GM12878 (cell line): ENCODE measurements around the gene ORAI3. TPM values are rescaled to one million over a fixed set of nuclear protein-coding genes. Genes with fewer than 3 reads are reported as not detected.
A peak's percentile ranks its signal among the peaks of the same experiment; 100 is the strongest.

Source experiments
- ATAC-seq: fragments of 200-7000 bp; cut with Tn5 transposase; 3 replicates; pipeline ENCODE4 v1.9.1; 2020; ENCODE audit warnings: mild to moderate bottlenecking, moderate library complexity
- BruUV-seq: library from RNA; stranded (reverse); fragments of 400-500 nt; replicated peaks from 2 replicates; lab custom pipeline; 2021; lab: Mats Ljungman, UMichigan
- CTCF ChIA-PET: fragments of 300-600 bp; sonication (Branson Sonifier 250); formaldehyde crosslinking; extraction: SDS; loops from one replicate; lab custom pipeline; 2021; ENCODE audit warnings: inconsistent platforms; lab: Yijun Ruan, JAX
- POLR2A ChIA-PET: fragments of 350-600 bp; formaldehyde crosslinking; extraction: SDS; loops from one replicate; lab custom pipeline; 2021; ENCODE audit warnings: inconsistent platforms; lab: Charles Lee
- RAD21 ChIA-PET: fragments of 300-600 bp; sonication (Branson Sonifier 250); formaldehyde crosslinking; loops from one replicate; lab custom pipeline; 2023; ENCODE audit warnings: antibody characterized with exemption; ENCODE audit not compliant: unreplicated experiment; lab: Charles Lee
- SMC1A ChIA-PET: fragments of 300-600 bp; sonication (Branson Sonifier 250); formaldehyde crosslinking; loops from one replicate; lab custom pipeline; 2023; ENCODE audit not compliant: unreplicated experiment, uncharacterized antibody; lab: Charles Lee
- DNase-seq: peaks from one replicate; pipeline ENCODE4 v3.0.0-alpha.2; 2011; ENCODE audit warnings: low read depth, low spot score
- FAIRE-seq: peaks from 3 replicates; lab custom pipeline; 2011; peaks lifted over from hg19 to GRCh38; lab: Jason Lieb, UNC
- H2AFZ ChIP-seq: 2 replicates; pipeline ENCODE4 v1.6.0; 2011; ENCODE audit warnings: low read depth, low read length, control low read depth; ENCODE audit not compliant: control insufficient read depth
- H3K27ac ChIP-seq: 2 replicates; pipeline ENCODE4 v1.5.1; 2011; ENCODE audit warnings: control low read depth; ENCODE audit not compliant: control insufficient read depth, insufficient read depth
- H3K27me3 ChIP-seq, 2 experiments: replicated peaks in 1 of 2; 2 replicates each; pipeline versions ENCODE4 v1.6.0 to v1.6.1; 2011; ENCODE audit warnings: low read length in 1 of 2; ENCODE audit not compliant: control insufficient read depth in 2 of 2, insufficient read depth in 2 of 2
- H3K36me3 ChIP-seq, 2 experiments: 2 replicates each; pipeline ENCODE4 v1.5.1; 2011; ENCODE audit warnings: low read length in 1 of 2; ENCODE audit not compliant: control insufficient read depth in 2 of 2, insufficient read depth in 2 of 2
- H3K4me1 ChIP-seq: 2 replicates; pipeline ENCODE4 v1.6.1; 2011; ENCODE audit warnings: mild to moderate bottlenecking, low read length, moderate library complexity, mixed read lengths; ENCODE audit not compliant: control insufficient read depth, insufficient read depth
- H3K4me2 ChIP-seq: 2 replicates; pipeline ENCODE4 v1.6.0; 2011; ENCODE audit warnings: control low read depth; ENCODE audit not compliant: control insufficient read depth, insufficient read depth
- H3K4me3 ChIP-seq: fragments of 200-600 bp; sonication (generic); 2 replicates; pipeline ENCODE4 v1.5.1; 2016
- H3K79me2 ChIP-seq: 2 replicates; pipeline ENCODE4 v1.6.0; 2011; ENCODE audit warnings: low read length; ENCODE audit not compliant: control insufficient read depth, insufficient read depth
- H3K9ac ChIP-seq: 2 replicates; pipeline ENCODE4 v1.8.0; 2011; ENCODE audit warnings: low read length, control low read depth, mixed read lengths; ENCODE audit not compliant: control insufficient read depth, insufficient read depth
- H3K9me3 ChIP-seq: replicated peaks from 3 replicates; pipeline ENCODE4 v1.5.1; 2011; ENCODE audit warnings: mild to moderate bottlenecking, low read length; ENCODE audit not compliant: control insufficient read depth, insufficient read depth
- H4K20me1 ChIP-seq: 2 replicates; pipeline ENCODE4 v1.6.0; 2011; ENCODE audit not compliant: control insufficient read depth, insufficient read depth
- ASH2L ChIP-seq: fragments of 300-600, 200-600 bp; sonication (generic); IDR thresholded peaks from 2 replicates; pipeline ENCODE4 v1.6.1; 2017; ENCODE audit warnings: low read depth, mild to moderate bottlenecking, borderline replicate concordance
- EP300 ChIP-seq, 2 experiments: fragments of 150-350 bp in 1 of 2; IDR thresholded peaks; 2 replicates each; pipeline ENCODE4 v1.6.1; 2011 to 2012; ENCODE audit warnings: low read depth in 2 of 2, low read length in 2 of 2, borderline replicate concordance in 1 of 2, improper control_type of control experiment in 1 of 2, inconsistent platforms in 1 of 2; ENCODE audit not compliant: control insufficient read depth in 1 of 2
- HDAC2 ChIP-seq: fragments of 200-600 bp; sonication (generic); IDR thresholded peaks from 2 replicates; pipeline ENCODE4 v1.6.1; 2017
- IKZF2 ChIP-seq, 2 experiments: fragments of 450-650 bp; IDR thresholded peaks; 2 replicates each; pipeline ENCODE4 v1.6.1; 2017; ENCODE audit warnings: mild to moderate bottlenecking in 2 of 2, moderate library complexity in 2 of 2
- IRF4 ChIP-seq: IDR thresholded peaks from 2 replicates; pipeline ENCODE4 v1.6.1; 2011; ENCODE audit warnings: low read depth, low read length
- MXI1 ChIP-seq: fragments of 150-350 bp; IDR thresholded peaks from 2 replicates; pipeline ENCODE4 v1.6.1; 2011; ENCODE audit warnings: low read depth, mild to moderate bottlenecking, inconsistent platforms, low read length, improper control_type of control experiment
- NFYA ChIP-seq: IDR thresholded peaks from 2 replicates; pipeline ENCODE4 v1.6.1; 2011; ENCODE audit warnings: low read depth, mild to moderate bottlenecking, low read length, improper control_type of control experiment, borderline replicate concordance
- NR2C1 ChIP-seq: fragments of 450-650 bp; IDR thresholded peaks from 2 replicates; pipeline ENCODE4 v1.6.1; 2017; ENCODE audit warnings: antibody characterized with exemption, mild to moderate bottlenecking, moderate library complexity
- PAX8 ChIP-seq: fragments of 450-650 bp; IDR thresholded peaks from 2 replicates; pipeline ENCODE4 v1.6.1; 2017; ENCODE audit warnings: mild to moderate bottlenecking, moderate library complexity
- RAD21 ChIP-seq: IDR thresholded peaks from 2 replicates; pipeline ENCODE4 v1.6.1; 2011; ENCODE audit warnings: mild to moderate bottlenecking, low read depth, low read length, moderate library complexity; ENCODE audit not compliant: insufficient read depth
- SMC3 ChIP-seq: IDR thresholded peaks from 2 replicates; pipeline ENCODE4 v1.6.1; 2011; ENCODE audit warnings: low read length, improper control_type of control experiment, borderline replicate concordance
- YY1 ChIP-seq: IDR thresholded peaks from 2 replicates; pipeline ENCODE4 v1.6.1; 2011; ENCODE audit warnings: low read depth, mild to moderate bottlenecking, low read length
- ZNF207 ChIP-seq: fragments of 450-650 bp; IDR thresholded peaks from 2 replicates; pipeline ENCODE4 v1.6.1; 2014; ENCODE audit warnings: antibody characterized with exemption, mild to moderate bottlenecking, borderline replicate concordance
- WGBS: methylation state at CpG from one replicate; pipeline ENCODE4 v1.1.6; 2016; ENCODE audit warnings: low lambda C conversion rate; ENCODE audit not compliant: insufficient replicate concordance, insufficient coverage; ENCODE audit errors: missing lambda C conversion rate; 5-methylcytosine and 5-hydroxymethylcytosine counted together
- in situ Hi-C: fragments of 300-500 bp; cut with MboI; formaldehyde crosslinking; loops from 9 replicates; pipeline ENCODE4 v1.14.3; 2018; ENCODE audit warnings: mixed read lengths
- intact Hi-C: fragments of 100-400 bp; cut with micrococcal nuclease; formaldehyde crosslinking; loops from one replicate; pipeline ENCODE4 v1.14.2; 2022; ENCODE audit not compliant: unreplicated experiment
- polyA plus RNA-seq, 11 experiments: library from polyadenylated mRNA; depleted of rRNA in 4 of 11; unstranded in 6 of 11; stranded (reverse) in 5 of 11; fragments of >200 nt; fragmentation: Nextera tagmentation in 4 of 11; fragmentation: Illumina TruSeq in 1 of 11; extraction: Ambion mirVana in 4 of 11; extraction: Trizol in 1 of 11; gene quantifications; 1 replicate in 1 of 11; 2 replicates in 10 of 11; pipeline versions ENCODE4 v1.2.1 to v1.2.3, GENCODE V29; 2011 to 2016; ENCODE audit warnings: inconsistent platforms in 2 of 11, missing spikeins in 2 of 11, low read depth in 1 of 11
- total RNA-seq, 4 experiments: library from RNA; depleted of rRNA in 3 of 4; stranded (reverse); fragments of >200 nt in 3 of 4; fragmentation: Illumina TruSeq in 1 of 4; extraction: Trizol in 1 of 4; gene quantifications; 2 replicates each; pipeline versions ENCODE4 v1.2.1 to v1.2.3, GENCODE V29; 2013 to 2021
- TF ChIP-seq, protein P1 (sequence below), 3 experiments: IDR thresholded peaks in 2 of 3; conservative IDR thresholded peaks in 1 of 3; 2 replicates each; pipeline ENCODE4 v1.5.1; 2011; ENCODE audit warnings: low read depth in 3 of 3, low read length in 3 of 3, mild to moderate bottlenecking in 3 of 3, control low read depth in 2 of 3, moderate library complexity in 2 of 3, inconsistent platforms in 1 of 3, mixed read lengths in 1 of 3; ENCODE audit not compliant: control insufficient read depth in 2 of 3, insufficient read depth in 1 of 3; ENCODE audit errors: extremely low read depth in 1 of 3
- TF ChIP-seq, protein P2 (sequence below): fragments of 450-650 bp; IDR thresholded peaks from 2 replicates; pipeline ENCODE4 v1.6.1; 2018; ENCODE audit warnings: mild to moderate bottlenecking, low read depth, moderate library complexity; ENCODE audit not compliant: partially characterized antibody

ORAI3 gene
- total and polyA plus RNA-seq, 10 of the 15 experiments (the other 5 are each of a cell fraction or from before 2014, with no cell fraction given): 3.4 to 21.9 (median 16.2) TPM

DNA sequence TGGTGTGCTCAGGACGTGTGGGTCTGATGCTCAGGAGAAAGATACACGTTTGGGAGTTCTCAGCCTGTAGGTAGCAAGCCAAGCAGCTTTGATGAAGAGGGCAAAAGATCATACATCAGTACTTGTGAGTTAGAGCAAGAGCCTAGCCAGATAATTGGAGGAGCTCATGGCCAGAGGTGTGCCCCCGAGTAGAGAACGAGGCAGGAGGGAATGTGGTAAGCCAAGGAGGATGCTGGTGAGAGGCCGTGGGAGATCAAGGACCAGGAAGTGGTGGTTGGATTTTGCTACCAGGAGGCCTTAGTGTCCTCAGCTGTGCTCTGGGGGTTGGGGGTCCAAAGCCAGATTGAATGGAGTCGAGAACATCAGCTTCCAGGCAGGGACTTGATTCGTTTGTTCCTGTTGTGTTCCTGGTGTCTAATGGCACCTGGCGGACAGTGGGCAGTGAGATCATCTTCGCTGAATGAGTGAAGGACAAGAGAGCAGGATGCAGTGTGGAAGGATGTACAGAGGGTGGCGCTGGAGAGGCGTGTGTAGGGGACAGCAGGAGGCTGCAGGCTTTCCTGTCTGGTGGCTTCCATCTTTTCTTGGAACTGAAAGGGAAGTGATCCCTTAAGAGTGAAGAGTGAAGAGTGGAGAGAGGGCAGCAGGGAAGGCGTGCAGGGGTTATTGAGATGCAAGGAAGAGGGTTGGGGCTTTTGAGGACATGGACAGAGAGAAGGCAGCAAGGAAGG, 13.9 kb upstream of the ORAI3 start:
- Histone ChIP-seq H3K27me3 (no peaks in the 10 kb centered on the region), H3K4me2 (no peak overlapping the region), H3K9me3 (no peaks in the 10 kb centered on the region), H2AFZ (no peak overlapping the region), H3K27ac (no peak overlapping the region), H3K9ac (no peak overlapping the region), H4K20me1 (no peaks in the 10 kb centered on the region), H3K4me1 (no peaks in the 10 kb centered on the region; the same call in 1 of the 2 replicates), H3K4me3 (no peak overlapping the region), H3K79me2 (no peaks in the 10 kb centered on the region), H3K36me3 (peaks cover 0 to 10% of the 10 kb centered on the region in 2 experiments)
- FAIRE-seq (no peak), DNase-seq (no peak), ATAC-seq (peak; percentile 63)
- in situ Hi-C loops: no loop called here
- CTCF ChIA-PET: interaction anchor here (0.7 to 3.3 kb wide), 5 partner anchors 7 to 183 kb away, joined by 3 to 17 read pairs (median 4); partner anchors contain the start of gene KAT8
- SMC1A ChIA-PET: interaction anchor here (1.1 kb wide), 1 partner anchor 9 kb away, joined by 3 read pairs; no protein-coding TSS in a partner anchor
- POLR2A ChIA-PET: interaction anchor here (0.5 to 0.6 kb wide), 2 partner anchors 27 to 37 kb away, joined by 3 read pairs; no protein-coding TSS in a partner anchor
- BruUV-seq: TSS peak; percentile 35
- 34% methylated on average over 12 of the region's 12 CpGs for WGBS
- intact Hi-C loops: no loop called here
- RAD21 ChIA-PET: interaction anchor here (0.6 kb wide), 1 partner anchor 509 kb away, joined by 3 read pairs; no protein-coding TSS in a partner anchor
- TF ChIP-seq ASH2L (no peak), PAX8 (no peak), EP300 (IDR thresholded peaks at IDR 0.05; ENCODE audit: borderline replicate concordance in 1 of 2, control insufficient read depth in 1 of 2, low read depth in 2 of 2, low read length in 2 of 2) (no peak), MXI1 (no peak), NR2C1 (no peak), ZNF207 (no peak), SMC3 (peak; percentile 22; the same call in 1 of the 2 replicates), IRF4 (no peak), RAD21 (peak; percentile 30; the same call in 1 of the 2 replicates), IKZF2 (IDR thresholded peaks at IDR 0.05) (0 out of 4 replicates have a peak, but pooled peaks of 1 of the 2 experiments have one; percentile 17), NFYA (no peak), HDAC2 (no peak), YY1 (0 out of 2 replicates have a peak, but pooled peaks have one; percentile 29)
- TF ChIP-seq, protein P1, sequence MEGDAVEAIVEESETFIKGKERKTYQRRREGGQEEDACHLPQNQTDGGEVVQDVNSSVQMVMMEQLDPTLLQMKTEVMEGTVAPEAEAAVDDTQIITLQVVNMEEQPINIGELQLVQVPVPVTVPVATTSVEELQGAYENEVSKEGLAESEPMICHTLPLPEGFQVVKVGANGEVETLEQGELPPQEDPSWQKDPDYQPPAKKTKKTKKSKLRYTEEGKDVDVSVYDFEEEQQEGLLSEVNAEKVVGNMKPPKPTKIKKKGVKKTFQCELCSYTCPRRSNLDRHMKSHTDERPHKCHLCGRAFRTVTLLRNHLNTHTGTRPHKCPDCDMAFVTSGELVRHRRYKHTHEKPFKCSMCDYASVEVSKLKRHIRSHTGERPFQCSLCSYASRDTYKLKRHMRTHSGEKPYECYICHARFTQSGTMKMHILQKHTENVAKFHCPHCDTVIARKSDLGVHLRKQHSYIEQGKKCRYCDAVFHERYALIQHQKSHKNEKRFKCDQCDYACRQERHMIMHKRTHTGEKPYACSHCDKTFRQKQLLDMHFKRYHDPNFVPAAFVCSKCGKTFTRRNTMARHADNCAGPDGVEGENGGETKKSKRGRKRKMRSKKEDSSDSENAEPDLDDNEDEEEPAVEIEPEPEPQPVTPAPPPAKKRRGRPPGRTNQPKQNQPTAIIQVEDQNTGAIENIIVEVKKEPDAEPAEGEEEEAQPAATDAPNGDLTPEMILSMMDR (IDR thresholded peaks at IDR 0.05 in 2 of 3, conservative IDR thresholded peaks at IDR 0.05 in 1 of 3; ENCODE audit: control insufficient read depth in 2 of 3, extremely low read depth in 1 of 3, insufficient read depth in 1 of 3, low read depth in 3 of 3, low read length in 3 of 3): peak; percentile 48 to 58 (median 58); a peak in 5 of 6 replicates
- TF ChIP-seq, protein P2, sequence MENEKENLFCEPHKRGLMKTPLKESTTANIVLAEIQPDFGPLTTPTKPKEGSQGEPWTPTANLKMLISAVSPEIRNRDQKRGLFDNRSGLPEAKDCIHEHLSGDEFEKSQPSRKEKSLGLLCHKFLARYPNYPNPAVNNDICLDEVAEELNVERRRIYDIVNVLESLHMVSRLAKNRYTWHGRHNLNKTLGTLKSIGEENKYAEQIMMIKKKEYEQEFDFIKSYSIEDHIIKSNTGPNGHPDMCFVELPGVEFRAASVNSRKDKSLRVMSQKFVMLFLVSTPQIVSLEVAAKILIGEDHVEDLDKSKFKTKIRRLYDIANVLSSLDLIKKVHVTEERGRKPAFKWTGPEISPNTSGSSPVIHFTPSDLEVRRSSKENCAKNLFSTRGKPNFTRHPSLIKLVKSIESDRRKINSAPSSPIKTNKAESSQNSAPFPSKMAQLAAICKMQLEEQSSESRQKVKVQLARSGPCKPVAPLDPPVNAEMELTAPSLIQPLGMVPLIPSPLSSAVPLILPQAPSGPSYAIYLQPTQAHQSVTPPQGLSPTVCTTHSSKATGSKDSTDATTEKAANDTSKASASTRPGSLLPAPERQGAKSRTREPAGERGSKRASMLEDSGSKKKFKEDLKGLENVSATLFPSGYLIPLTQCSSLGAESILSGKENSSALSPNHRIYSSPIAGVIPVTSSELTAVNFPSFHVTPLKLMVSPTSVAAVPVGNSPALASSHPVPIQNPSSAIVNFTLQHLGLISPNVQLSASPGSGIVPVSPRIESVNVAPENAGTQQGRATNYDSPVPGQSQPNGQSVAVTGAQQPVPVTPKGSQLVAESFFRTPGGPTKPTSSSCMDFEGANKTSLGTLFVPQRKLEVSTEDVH: no peak
